Activated CD8-positive, alpha-beta T cell treated with anti-CD3 and anti-CD28 coated beads for 36 hours (primary cell): ENCODE results near the gene ELOVL6. TPM values are rescaled to one million over a fixed set of nuclear protein-coding genes. Genes with fewer than 3 reads are reported as not detected.
"Not testable (repeated sequence)": the region's sequence is repeated elsewhere in the genome, so short reads cannot be mapped to it uniquely, and the experiment has no call there.

Experiments
- ATAC-seq: fragments of 200-7000 bp; cut with Tn5 transposase; one replicate; pipeline ENCODE4 v1.10.0; 2021; ENCODE audit warnings: mild to moderate bottlenecking, moderate library complexity
- CTCF ChIA-PET: fragments of 350-600 bp; sonication (Branson Sonifier 250); formaldehyde crosslinking; loops from one replicate; lab custom pipeline; 2021; ENCODE audit warnings: antibody characterized with exemption; lab: Charles Lee
- POLR2A ChIA-PET: fragments of 350-600 bp; sonication (Branson Sonifier 250); formaldehyde crosslinking; loops from one replicate; lab custom pipeline; 2021; ENCODE audit warnings: antibody characterized with exemption; lab: Charles Lee
- DNase-seq: peaks from one replicate; pipeline ENCODE4 v3.0.0-alpha.2; 2020
- H3K27ac Mint-ChIP-seq: one replicate; pipeline ENCODE4 v1.8.0; 2021; ENCODE audit warnings: mild to moderate bottlenecking, mixed read lengths
- H3K27me3 Mint-ChIP-seq: one replicate; pipeline ENCODE4 v1.8.0; 2021; ENCODE audit warnings: mixed read lengths
- H3K36me3 Mint-ChIP-seq: one replicate; pipeline ENCODE4 v1.8.0; 2021; ENCODE audit warnings: low read depth, mixed read lengths
- H3K4me1 Mint-ChIP-seq: one replicate; pipeline ENCODE4 v1.8.0; 2021; ENCODE audit warnings: low read depth, mixed read lengths
- H3K4me3 Mint-ChIP-seq: one replicate; pipeline ENCODE4 v1.8.0; 2021; ENCODE audit warnings: mild to moderate bottlenecking, moderate library complexity, mixed read lengths
- H3K9me3 Mint-ChIP-seq: one replicate; pipeline ENCODE4 v1.8.0; 2021; ENCODE audit warnings: mixed read lengths
- CTCF ChIP-seq: fragments of 200-600 bp; IDR thresholded peaks from one replicate; pipeline ENCODE4 v1.8.0; 2022; ENCODE audit warnings: antibody characterized with exemption, mild to moderate bottlenecking
- intact Hi-C: fragments of 100-400 bp; cut with micrococcal nuclease; formaldehyde crosslinking; loops from one replicate; pipeline ENCODE4 v1.10.0; 2022
- total RNA-seq, 2 experiments: library from RNA; stranded (reverse); gene quantifications; one replicate each; pipeline ENCODE4 v1.2.3, GENCODE V29; 2021

The ELOVL6 gene
- total RNA-seq, 2 experiments from 2014 or later = 4.7 to 7.7 TPM

- peak; percentile 93 for ATAC-seq
- ChIA-PET POLR2A (interaction anchor here (0.7 to 3.7 kb wide), 3 partner anchors 77 to 1292 kb away, joined by 3 to 21 read pairs (median 4); partner anchors contain the start of gene ELOVL6), CTCF (no interaction called here)
- Mint-ChIP-seq H3K4me1 (peaks cover 57% of the 10 kb centered on the region), H3K27ac (peak overlapping the region; percentile 93), H3K27me3 (no peaks in the 10 kb centered on the region), H3K9me3 (peaks cover 2% of the 10 kb centered on the region), H3K4me3 (peak overlapping the region; percentile 32), H3K36me3 (peaks cover 7% of the 10 kb centered on the region)
- peak; percentile 61 for DNase-seq
- no peak for TF ChIP-seq CTCF
- intact Hi-C loops = no loop called here
Measured at GRCh38 chr4:110088670-110089069, 109.7 kb downstream of the ELOVL6 start.

- Mint-ChIP-seq H3K4me1 (peaks cover 57% of the 10 kb centered on the region), H3K27ac (peak overlapping the region; percentile 74), H3K36me3 (peaks cover 7% of the 10 kb centered on the region), H3K4me3 (no peak overlapping the region), H3K27me3 (no peaks in the 10 kb centered on the region), H3K9me3 (peaks cover 2% of the 10 kb centered on the region)
- intact Hi-C loops = no loop called here
- ChIA-PET CTCF (no interaction called here), POLR2A (interaction anchor here (3.7 kb wide), 1 partner anchor 110 kb away, joined by 21 read pairs; the partner anchor contains the start of gene ELOVL6)
- DNase-seq (no peak), ATAC-seq (peak; percentile 15)
- TF ChIP-seq CTCF = no peak
Measured at GRCh38 chr4:110087070-110087708, 111.2 kb downstream of the ELOVL6 start.

GRCh38 chr4:110085131-110085530, 113.3 kb downstream of the ELOVL6 start:
- ATAC-seq = no peak
- Mint-ChIP-seq H3K27ac (peak overlapping the region; percentile 49), H3K4me3 (no peak overlapping the region), H3K27me3 (no peaks in the 10 kb centered on the region), H3K36me3 (peaks cover 7% of the 10 kb centered on the region), H3K4me1 (peaks cover 46% of the 10 kb centered on the region), H3K9me3 (peaks cover 2% of the 10 kb centered on the region)
- no peak for TF ChIP-seq CTCF
- POLR2A ChIA-PET = no interaction called here
- DNase-seq = peak; percentile 24
- CTCF ChIA-PET = no interaction called here
- intact Hi-C loops = no loop called here

GRCh38 chr4:110084154-110084553, 114.3 kb downstream of the ELOVL6 start:
- intact Hi-C loops = no loop called here
- no peak overlapping the region for H3K27ac Mint-ChIP-seq
- peaks cover 38% of the 10 kb centered on the region for H3K4me1 Mint-ChIP-seq
- H3K9me3 Mint-ChIP-seq = peaks cover 2% of the 10 kb centered on the region
- ChIA-PET CTCF (no interaction called here), POLR2A (no interaction called here)
- TF ChIP-seq CTCF = no peak
- H3K4me3 Mint-ChIP-seq = no peak overlapping the region
- peaks cover 7% of the 10 kb centered on the region for H3K36me3 Mint-ChIP-seq
- no peaks in the 10 kb centered on the region for H3K27me3 Mint-ChIP-seq
- no peak for DNase-seq
- no peak for ATAC-seq

- CTCF ChIA-PET, DNase-seq, H3K4me1 Mint-ChIP-seq: not testable (repeated sequence)
Measured at GRCh38 chr4:110078148-110078547, 120.3 kb downstream of the ELOVL6 start.

GRCh38 chr4:110076828-110077227, 121.6 kb downstream of the ELOVL6 start:
- H3K36me3 Mint-ChIP-seq, DNase-seq, H3K9me3 Mint-ChIP-seq, H3K27ac Mint-ChIP-seq, H3K4me1 Mint-ChIP-seq, H3K27me3 Mint-ChIP-seq, POLR2A ChIA-PET, intact Hi-C loops, CTCF ChIA-PET, H3K4me3 Mint-ChIP-seq, ATAC-seq: not testable (repeated sequence)

More at GRCh38 chr4:110078148-110078547, 120.3 kb downstream of the ELOVL6 start:
- H3K36me3 Mint-ChIP-seq, intact Hi-C loops, H3K27me3 Mint-ChIP-seq, H3K4me3 Mint-ChIP-seq, H3K9me3 Mint-ChIP-seq, ATAC-seq, H3K27ac Mint-ChIP-seq, POLR2A ChIA-PET: not testable (repeated sequence)
